HG02610 (cell line): Measurements from ENCODE around the gene TEX48.

ENCODE experiments used
- ATAC-seq: cut with Tn5 transposase; IDR thresholded peaks from one replicate; pipeline ENCODE4 v1.9.1; 2021; ENCODE audit warnings: mild to moderate bottlenecking, moderate library complexity; ENCODE audit not compliant: unreplicated experiment

Gene TEX48

GRCh38 chr9:114694146-114694545, 12.2 kb upstream of the TEX48 start:
- no peak for ATAC-seq

DNA sequence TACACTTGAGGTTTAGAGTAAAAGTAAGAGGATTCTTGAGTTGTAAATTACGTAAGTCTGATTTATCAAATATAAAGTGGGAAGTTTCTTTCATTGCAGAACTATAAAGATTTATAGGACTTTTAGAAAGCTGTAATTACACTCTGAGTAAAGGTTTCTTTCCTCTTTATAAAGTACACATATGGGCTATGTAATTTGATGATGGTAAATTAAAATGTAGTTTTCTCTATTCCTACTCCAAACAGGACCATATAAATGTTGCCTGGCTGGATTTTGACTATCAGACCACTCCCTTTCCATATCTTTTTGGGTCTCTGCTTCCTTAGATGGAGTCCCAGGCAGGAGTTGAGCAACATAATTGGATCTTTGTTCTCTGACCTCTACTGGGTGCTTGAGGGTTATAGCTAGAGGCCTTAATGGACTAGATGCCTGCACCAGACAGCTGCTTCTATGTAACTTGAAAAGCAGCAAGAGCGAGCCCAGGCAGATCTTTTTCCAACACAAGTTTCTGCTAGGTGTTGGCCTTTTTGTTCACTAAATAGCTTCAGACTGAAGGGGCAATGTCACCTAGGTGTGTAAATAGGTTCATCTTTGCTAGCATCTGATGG, 11.4 kb upstream of the TEX48 start:
- no peak for ATAC-seq

DNA sequence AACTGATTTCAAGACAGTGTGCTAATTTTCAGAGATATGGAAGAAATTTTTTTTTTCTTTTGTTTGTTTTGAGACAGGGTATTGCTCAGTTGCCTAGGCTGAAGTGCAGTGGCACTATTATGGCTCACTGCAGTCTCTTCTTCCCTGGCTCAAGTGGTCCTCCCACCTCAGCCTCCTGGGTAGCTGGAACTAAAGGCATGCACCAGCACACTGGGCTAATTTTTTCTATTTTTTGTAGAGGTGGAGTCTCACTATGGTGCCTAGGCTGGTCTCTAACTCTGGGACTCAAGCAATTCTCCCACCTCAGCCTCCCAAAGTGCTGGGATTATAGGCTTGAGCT, 9.9 kb upstream of the TEX48 start:
- ATAC-seq, result no peak

DNA sequence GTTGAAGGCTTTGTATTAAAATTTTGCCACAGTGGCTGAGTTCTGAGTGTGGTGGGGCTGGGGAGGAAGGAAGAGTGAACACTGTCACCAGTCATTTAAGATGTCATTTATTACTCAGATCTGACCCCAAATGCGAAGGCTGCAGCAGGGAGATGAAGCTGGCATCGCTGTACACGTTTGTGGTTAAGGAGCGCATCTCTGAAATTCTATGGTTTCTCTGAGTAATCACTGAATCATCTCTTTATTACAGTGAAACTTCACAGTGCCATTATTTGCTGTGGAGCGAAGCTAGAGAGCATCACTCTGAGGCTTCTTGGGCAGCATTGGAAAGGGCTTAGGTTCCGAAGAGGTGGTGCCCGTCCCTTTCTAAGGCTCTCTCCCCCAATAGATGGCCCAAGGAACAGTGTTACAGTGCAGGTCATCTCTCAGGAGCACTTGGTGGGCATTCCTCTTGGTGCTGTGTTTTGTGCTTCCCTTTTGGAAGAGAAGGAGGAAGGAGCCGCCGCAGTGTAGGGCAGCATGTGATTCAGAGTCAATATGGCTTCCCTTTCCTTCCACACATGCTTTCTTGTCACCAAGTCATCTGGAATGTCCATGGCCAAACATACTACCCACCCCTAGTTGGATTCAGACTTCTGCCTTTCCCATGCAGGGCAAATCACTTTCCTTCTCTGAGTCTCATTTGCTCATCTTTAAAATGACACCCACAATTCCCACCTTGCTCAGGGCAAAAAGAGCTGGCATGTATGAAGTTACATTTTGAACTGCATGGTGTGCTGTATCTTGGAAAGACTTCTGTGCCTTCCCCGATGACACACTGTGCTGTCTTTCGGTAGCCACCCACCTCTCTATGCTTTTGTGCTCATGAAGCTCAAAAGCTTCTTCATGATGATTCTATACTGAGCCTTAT, 9.3 kb upstream of the TEX48 start:
- peak; percentile 91 for ATAC-seq

- no peak for ATAC-seq
Observed at GRCh38 chr9:114690308-114690707, 8.3 kb upstream of the TEX48 start.

DNA sequence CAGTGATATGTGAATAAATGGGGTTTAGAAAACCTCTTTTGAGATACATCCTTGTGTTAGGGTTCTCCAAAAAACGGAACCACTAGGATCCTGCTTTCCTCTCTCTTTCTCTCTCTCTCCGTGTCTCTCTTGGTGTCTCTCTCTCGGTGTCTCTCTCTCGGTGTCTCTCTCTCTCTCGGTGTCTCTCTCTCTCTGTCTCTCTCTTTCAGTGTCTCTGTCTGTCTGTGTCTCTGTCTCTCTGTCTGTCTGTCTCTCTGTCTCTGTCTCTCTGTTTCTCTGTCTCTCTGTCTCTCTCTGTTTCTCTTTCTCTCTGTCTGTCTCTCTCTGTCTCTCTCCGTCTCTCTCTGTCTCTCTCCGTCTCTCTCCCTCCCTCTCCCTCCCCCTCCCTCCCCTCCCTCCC, 7.8 kb upstream of the TEX48 start:
- ATAC-seq, result no peak

DNA sequence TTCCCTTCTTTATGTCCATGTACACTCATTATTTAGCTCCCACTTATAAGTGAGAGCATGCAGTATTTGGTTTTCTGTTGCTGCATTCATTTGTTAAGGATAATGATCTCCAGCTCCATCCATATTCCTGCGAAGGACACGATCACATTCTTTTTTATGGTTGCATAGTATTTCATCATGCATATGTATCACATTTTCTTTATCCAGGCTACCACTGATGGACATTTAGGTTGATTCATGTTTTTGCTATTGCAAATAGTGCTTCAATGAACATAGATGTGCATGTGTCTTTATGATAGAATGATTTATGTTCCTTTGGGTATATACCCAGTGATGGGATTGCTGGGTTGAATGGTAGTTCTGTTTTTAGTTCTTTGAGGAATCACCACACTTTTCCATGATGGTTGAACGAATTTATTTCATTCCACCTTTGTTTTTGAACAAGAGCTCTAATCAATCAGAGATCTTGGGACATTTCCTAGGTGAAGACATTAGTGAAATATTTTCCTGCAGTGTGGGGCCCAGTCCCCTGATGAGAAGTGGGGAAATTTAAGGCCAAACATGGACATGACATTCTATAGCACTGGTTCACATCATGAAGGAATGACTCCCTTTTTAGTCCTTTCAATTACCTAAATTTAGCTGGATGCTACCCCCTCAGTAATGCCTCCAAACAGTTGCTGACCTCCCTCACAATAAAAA, 7.1 kb upstream of the TEX48 start:
- no peak for ATAC-seq

- no peak for ATAC-seq
Observed at GRCh38 chr9:114688379-114688778, 6.4 kb upstream of the TEX48 start.

DNA sequence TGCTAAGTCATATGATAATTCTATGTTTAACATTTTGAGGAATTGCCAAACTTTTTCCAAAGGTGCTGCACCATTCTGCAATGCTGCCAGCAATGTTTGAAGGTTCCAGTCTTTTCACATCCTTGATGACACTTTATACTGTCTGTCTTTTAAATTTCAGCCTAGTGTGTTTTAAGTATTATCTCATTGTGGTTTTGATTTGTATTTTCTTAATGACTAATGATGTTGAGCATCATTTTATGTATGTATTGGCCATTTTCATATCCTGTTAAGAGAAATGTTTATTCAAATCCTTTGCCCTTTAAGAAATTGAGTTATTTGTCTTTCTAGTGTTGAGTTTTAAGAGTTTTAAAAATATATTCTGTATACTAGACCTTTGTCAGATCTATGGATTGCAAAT, 5.0 kb upstream of the TEX48 start:
- ATAC-seq, result no peak

GRCh38 chr9:114685951-114686350, 4.0 kb upstream of the TEX48 start:
- ATAC-seq, result no peak

DNA sequence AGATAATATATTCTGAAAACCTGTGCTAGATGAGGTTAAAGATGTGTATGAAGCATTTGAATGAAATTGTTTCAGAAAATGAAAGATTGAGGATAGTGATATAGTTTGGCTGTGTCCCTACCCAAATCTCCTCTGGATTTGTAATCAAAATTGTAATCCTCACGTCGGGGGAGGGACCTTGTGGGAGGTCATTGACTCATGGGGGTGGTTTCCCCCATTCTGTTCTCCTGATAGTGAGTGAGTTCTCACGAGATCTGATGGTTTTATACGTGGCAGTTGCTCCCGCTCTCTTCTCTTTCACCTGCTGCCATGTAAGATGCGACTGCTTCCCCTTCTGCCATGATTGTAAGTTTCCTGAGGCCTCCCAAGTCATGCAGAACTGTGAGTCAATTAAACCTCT, 2.0 kb upstream of the TEX48 start:
- no peak for ATAC-seq

DNA sequence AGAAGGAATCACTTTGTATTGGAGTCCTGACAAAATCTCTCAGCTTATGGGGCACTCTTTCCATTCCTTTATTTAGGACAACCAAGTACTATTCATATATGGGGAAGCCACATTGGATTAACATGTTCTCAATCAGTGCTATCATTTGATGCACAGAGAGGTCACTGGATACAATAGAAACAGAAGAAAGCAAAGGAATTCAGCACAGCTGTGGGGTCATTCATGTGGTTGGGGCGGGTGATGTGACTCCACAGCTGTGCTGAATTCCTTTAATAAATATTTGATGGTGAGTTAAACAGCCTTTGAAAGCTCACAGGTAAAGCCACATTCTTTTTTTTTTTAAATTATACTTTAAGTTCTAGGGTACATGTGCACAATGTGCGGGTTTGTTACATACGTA, 854 bp upstream of the TEX48 start:
- ATAC-seq, result no peak

GRCh38 chr9:114680259-114681001, 1.6 kb downstream of the TEX48 start:
- no peak for ATAC-seq

GRCh38 chr9:114678795-114679194, 3.2 kb downstream of the TEX48 start:
- ATAC-seq, result no peak

DNA sequence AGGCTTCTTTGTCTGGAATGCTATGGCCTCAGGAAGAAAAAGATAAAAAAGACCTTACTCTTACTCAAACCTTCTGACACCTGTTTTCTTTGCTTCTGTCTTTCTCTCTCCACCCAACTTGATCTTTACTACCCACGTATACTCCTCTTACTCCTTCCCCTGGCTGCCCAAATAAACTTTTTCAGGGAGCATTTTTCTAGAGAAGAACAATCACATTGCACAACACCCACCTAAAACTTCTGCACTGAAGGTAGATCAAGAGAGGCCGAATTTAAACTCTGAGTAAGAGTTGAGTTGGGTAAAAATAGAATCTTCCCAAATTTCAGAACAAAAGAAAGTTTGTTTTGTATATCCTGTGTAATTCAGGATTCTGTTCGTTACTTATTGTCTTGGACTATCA, 3.9 kb downstream of the TEX48 start:
- ATAC-seq, result no peak

DNA sequence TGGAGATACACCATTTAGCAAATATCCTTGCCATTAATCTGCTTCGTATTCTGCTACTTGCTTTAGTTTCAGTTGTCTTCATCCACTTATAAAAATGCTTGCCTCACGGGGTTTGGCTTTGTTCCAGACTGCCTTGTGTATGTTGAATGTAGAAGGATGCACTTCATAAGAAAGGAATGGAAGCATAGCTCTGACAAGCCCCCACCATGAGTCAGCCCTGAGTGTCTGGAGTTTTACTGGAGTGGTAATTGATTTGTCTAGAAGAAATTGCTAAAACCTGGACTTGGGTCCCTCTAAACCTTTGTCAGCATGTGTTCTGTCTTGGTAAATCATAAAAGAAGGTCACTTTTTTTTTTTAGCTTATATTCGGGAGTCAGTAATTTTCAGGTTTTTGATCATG, 4.6 kb downstream of the TEX48 start:
- no peak for ATAC-seq

- ATAC-seq, result no peak
Observed at GRCh38 chr9:114676901-114677300, 5.1 kb downstream of the TEX48 start.

DNA sequence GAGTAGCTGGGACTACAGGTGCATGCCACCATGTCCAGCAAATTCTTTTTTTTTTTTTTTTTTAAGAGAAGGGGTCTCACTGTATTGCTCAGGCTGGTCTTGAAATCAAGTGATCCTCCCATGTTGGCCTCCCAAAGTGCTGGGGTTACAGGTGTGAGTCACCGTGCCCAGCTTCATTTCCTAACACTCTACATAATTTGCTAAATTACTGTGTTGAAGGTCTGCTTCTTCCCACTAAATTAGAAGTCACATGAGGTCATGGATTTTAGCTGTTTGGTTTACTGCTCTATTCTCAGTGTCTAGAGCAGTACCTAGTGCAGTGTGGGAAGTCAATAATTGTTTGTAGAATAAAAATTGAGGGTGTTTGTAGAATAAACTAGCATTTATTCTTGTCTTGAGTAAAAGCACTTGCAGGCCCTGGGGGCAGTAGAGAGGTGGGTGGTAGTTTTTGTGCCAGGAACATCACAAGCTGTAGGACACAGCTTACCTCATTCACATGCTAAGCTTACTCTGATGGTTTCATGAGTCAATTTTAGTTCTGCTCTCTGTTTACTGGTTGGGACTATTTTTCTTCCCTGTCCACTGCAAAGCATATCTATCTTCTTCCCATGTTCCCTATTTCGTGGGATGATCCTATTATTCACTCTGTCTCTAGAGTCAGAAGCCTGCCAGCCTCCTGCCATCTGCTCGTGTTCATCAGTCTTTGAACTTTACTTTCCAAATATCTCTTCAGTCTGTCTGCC, 7.0 kb downstream of the TEX48 start:
- no peak for ATAC-seq

DNA sequence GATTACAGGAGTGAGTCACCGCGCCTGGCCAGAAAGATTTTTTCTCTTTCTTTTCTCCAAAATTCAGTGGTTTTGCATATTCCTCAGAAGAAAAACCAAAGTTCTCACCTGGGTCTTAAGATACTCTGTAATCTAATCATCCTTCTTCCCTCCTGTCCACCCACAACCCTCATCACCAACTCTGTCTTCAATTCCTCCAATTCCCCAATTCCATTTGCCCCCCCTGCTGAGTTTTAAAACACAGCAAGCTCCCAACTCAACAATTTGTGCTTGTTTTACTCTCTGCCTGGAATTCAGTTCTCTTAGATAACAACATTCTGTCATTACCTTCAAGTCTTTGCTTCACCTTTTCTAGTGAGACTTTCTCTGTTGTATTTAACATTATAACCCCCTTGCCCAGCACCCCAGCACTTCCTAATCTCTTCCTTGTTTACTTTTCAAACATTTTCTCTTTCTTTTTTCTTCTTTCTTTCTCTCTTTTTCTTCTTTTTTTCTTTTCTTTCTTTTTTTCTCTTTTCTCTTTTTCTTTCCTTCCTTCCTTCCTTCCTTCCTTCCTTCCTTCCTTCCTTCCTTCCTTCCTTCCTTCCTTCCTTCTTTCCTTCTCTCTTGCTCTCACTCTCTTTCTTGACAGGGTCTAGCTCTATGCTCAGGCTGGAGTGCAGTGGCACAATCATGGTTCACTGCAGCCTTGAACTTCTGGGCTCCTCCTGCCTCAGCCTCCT, 7.8 kb downstream of the TEX48 start:
- ATAC-seq, result no peak

- ATAC-seq, result no peak
Observed at GRCh38 chr9:114671605-114672004, 10.4 kb downstream of the TEX48 start.
